K562 (cell line): ENCODE data around the gene CCSAP. TPM values are rescaled to one million over a fixed set of nuclear protein-coding genes. Genes with fewer than 3 reads are reported as not detected.
A peak's percentile ranks its signal among the peaks of the same experiment; 100 is the strongest.

Source experiments
- ARHGAP35 ChIP-seq: fragments of 450-650 bp; IDR thresholded peaks from 2 replicates; pipeline ENCODE4 v1.6.1; 2018; ENCODE audit not compliant: partially characterized antibody
- BRD4 ChIP-seq: fragments of 200-600 bp; sonication (generic); IDR thresholded peaks from 2 replicates; pipeline ENCODE4 v1.6.1; 2017; ENCODE audit warnings: inconsistent platforms
- CBX1 ChIP-seq: sonication (generic); IDR thresholded peaks from 2 replicates; pipeline ENCODE4 v1.6.1; 2016; ENCODE audit warnings: antibody characterized with exemption, low read depth, mild to moderate bottlenecking
- CBX2 ChIP-seq: fragments of 200-600 bp; sonication (generic); IDR thresholded peaks from one replicate; pipeline ENCODE4 v1.6.1; 2012; ENCODE audit warnings: mild to moderate bottlenecking, low read length, inconsistent platforms; ENCODE audit not compliant: insufficient read depth, poor library complexity, severe bottlenecking
- FOXP4 ChIP-seq: sonication (generic); formaldehyde crosslinking; IDR thresholded peaks from 2 replicates; pipeline ENCODE4 v1.8.0; 2022; ENCODE audit warnings: mild to moderate bottlenecking, missing genetic modification reagents, borderline replicate concordance
- KAT7 ChIP-seq: sonication (generic); formaldehyde crosslinking; IDR thresholded peaks from 2 replicates; pipeline ENCODE4 v1.8.0; 2022; ENCODE audit warnings: missing genetic modification reagents, mild to moderate bottlenecking, borderline replicate concordance
- MEIS2 ChIP-seq: fragments of 450-650 bp; IDR thresholded peaks from 2 replicates; pipeline ENCODE4 v1.6.1; 2014; ENCODE audit warnings: mild to moderate bottlenecking; ENCODE audit not compliant: partially characterized antibody
- MYC ChIP-seq, 2 experiments: fragments of 250-450 bp in 1 of 2; sonication (Bioruptor Pico) in 1 of 2; IDR thresholded peaks; 2 replicates each; pipeline versions ENCODE4 v1.5.1 to v1.6.1; 2012 to 2021; ENCODE audit warnings: low read depth in 2 of 2, borderline replicate concordance in 1 of 2, improper control_type of control experiment in 1 of 2, low read length in 1 of 2, mild to moderate bottlenecking in 1 of 2, moderate library complexity in 1 of 2
- NONO ChIP-seq, 2 experiments: fragments of 200-400 bp in 1 of 2; fragments of 450-650 bp in 1 of 2; formaldehyde crosslinking in 1 of 2; IDR thresholded peaks; 2 replicates each; pipeline ENCODE4 v1.6.1; 2017; ENCODE audit warnings: low read depth in 2 of 2, mild to moderate bottlenecking in 2 of 2, moderate library complexity in 2 of 2, low read length in 1 of 2
- PML ChIP-seq: IDR thresholded peaks from 2 replicates; pipeline ENCODE4 v1.6.1; 2012; ENCODE audit warnings: low read length, inconsistent platforms
- RFX1 ChIP-seq: fragments of 450-650 bp; IDR thresholded peaks from 2 replicates; pipeline ENCODE4 v1.6.1; 2016; ENCODE audit warnings: mild to moderate bottlenecking, moderate library complexity
- TARDBP ChIP-seq: fragments of 450-650 bp; IDR thresholded peaks from 2 replicates; pipeline ENCODE4 v1.6.1; 2016
- TCFL5 ChIP-seq: fragments of 250-450 bp; sonication (Bioruptor Pico); conservative IDR thresholded peaks from 2 replicates; pipeline ENCODE4 v1.6.1; 2021; ENCODE audit warnings: mild to moderate bottlenecking, moderate library complexity, matching md5 sums
- THAP7 ChIP-seq: fragments of 250-450 bp; sonication (Bioruptor Pico); IDR thresholded peaks from 2 replicates; pipeline ENCODE4 v1.5.0; 2021
- THRAP3 ChIP-seq: fragments of 450-650 bp; IDR thresholded peaks from 2 replicates; pipeline ENCODE4 v1.6.1; 2016; ENCODE audit warnings: mild to moderate bottlenecking, inconsistent platforms, borderline replicate concordance
- ZNF280A ChIP-seq: fragments of 450-650 bp; IDR thresholded peaks from 2 replicates; pipeline ENCODE4 v1.6.1; 2018; ENCODE audit warnings: mild to moderate bottlenecking, low read depth; ENCODE audit not compliant: partially characterized antibody
- ZNF668 ChIP-seq: fragments of 250-450 bp; sonication (Bioruptor Pico); IDR thresholded peaks from 2 replicates; pipeline ENCODE4 v1.8.0; 2022; ENCODE audit warnings: mild to moderate bottlenecking, inconsistent platforms
- polyA plus RNA-seq, 8 experiments: library from polyadenylated mRNA; depleted of rRNA in 4 of 8; stranded (reverse) in 5 of 8; unstranded in 3 of 8; fragments of >200 nt; fragmentation: Nextera tagmentation in 2 of 8; fragmentation: Illumina TruSeq in 1 of 8; extraction: Ambion mirVana in 2 of 8; extraction: Trizol in 1 of 8; gene quantifications; 2 replicates each; pipeline versions ENCODE4 v1.2.1 to v1.2.3, GENCODE V29; 2011 to 2014; ENCODE audit warnings: inconsistent platforms in 1 of 8, missing spikeins in 1 of 8
- total RNA-seq, 7 experiments: library from RNA; depleted of rRNA in 6 of 7; stranded (reverse); fragments of >200 nt in 6 of 7; fragmentation: Illumina TruSeq in 2 of 7; extraction: Trizol in 2 of 7; gene quantifications; 2 replicates each; pipeline versions ENCODE4 v1.2.1 to v1.2.3, GENCODE V29; 2011 to 2021; ENCODE audit warnings: low replicate concordance in 1 of 7
- TF ChIP-seq, protein P1 (sequence below): fragments of 250-450 bp; sonication (Bioruptor Pico); IDR thresholded peaks from 2 replicates; pipeline ENCODE4 v1.5.0; 2021; ENCODE audit warnings: mild to moderate bottlenecking, moderate library complexity

Gene CCSAP
- total and polyA plus RNA-seq, 9 of the 15 experiments (the other 6 are each of a cell fraction or from before 2014, with no cell fraction given) = 3.6 to 15.9 (median 9.5) TPM

GRCh38 chr1:229342656-229343569 lies at the start of gene CCSAP (continued):
- TF ChIP-seq FOXP4 (no peak), CBX2 (no peak), THRAP3 (no peak), MYC (IDR thresholded peaks at IDR 0.05; ENCODE audit: low read depth, low read length) (peak; percentile 75), MYC (CRISPR knock-in tag; IDR thresholded peaks at IDR 0.05; ENCODE audit: borderline replicate concordance, low read depth) (no peak), KAT7 (CRISPR knock-in tag) (peak; percentile 72; the same call in 1 of the 2 replicates), ZNF668 (0 out of 2 replicates have a peak, but pooled peaks have one; percentile 53), TCFL5 (no peak), NONO (IDR thresholded peaks at IDR 0.05; ENCODE audit: low read depth in 2 of 2, low read length in 1 of 2) (peak; percentile 57 to 84; a peak in 3 of 4 replicates), MEIS2 (peak; percentile 1), PML (0 out of 2 replicates have a peak, but pooled peaks have one; percentile 4), BRD4 (peak; percentile 64; the same call in 1 of the 2 replicates), ARHGAP35 (no peak), ZNF280A (no peak), TARDBP (peak; percentile 83; the same call in 1 of the 2 replicates), CBX1 (no peak; the same call in 1 of the 2 replicates), RFX1 (no peak), THAP7 (CRISPR knock-in tag) (peak; percentile 79)
- TF ChIP-seq, protein P1, sequence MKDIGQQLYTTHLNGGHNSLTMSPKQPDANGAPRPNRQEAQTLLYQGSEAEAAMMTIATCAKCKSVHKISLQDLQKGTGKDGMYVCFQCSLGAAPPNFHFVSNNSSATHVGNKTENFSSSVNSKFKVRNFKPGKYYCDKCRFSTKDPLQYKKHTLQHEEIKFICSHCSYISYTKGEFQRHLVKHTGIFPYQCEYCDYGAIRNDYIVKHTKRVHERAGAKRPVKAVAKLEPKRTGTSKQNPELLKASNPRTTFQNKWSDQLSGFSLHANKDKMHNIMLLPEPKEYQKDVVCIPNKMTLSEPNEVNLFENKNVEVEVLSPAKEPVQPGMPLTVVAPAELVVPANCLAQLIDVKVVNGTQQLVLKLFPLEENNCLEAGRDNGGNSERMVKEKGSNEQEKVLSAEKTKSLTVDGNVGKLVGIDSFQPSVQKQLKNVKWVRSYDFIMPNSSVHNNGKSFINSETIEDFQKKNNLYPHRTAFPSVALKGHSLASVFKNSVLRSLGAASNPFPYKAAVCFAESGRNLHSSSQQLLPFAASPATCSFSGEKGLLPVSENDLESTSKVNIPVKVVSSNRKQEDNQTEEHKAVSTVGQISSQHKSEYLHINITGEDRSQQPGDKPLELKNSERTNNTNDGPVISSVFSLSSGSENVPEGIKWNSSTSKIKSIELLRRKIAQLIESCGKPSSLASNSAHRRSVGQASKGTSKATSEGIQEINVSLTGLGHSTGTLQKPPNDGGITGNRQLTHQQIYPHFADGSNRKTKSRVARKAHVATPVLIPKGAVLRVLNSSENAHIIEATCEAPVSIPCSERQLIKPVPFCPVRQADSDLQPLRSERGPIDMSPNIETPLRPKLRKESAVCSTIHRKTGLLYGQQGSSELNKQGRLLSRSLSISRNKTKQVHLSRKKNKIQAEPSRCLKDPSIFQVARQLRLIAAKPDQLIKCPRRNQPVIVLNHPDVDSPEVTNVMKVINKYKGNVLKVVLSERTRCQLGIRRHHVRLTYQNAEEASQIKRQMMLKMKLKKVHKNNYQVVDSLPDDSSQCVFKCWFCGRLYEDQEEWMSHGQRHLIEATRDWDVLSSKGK = no peak
